ENCODE results near the gene SNCA. TPM values are rescaled to one million over a fixed set of nuclear protein-coding genes. Genes with fewer than 3 reads are reported as not detected.

SNCA gene
- polyA plus RNA-seq, 2 of the 4 experiments (the other 2 are of a cell fraction), result 0.13 to 0.37 TPM

GRCh38 chr4:89719536-89720090 lies 117.3 kb downstream of the SNCA start:
- 28% methylated on average over 7 of the region's 7 CpGs for WGBS (ENCODE audit: missing lambda C conversion rate)
- DNase-seq (ENCODE audit: low read depth in 1 of 2, low spot score in 1 of 2), result no peak
- POLR2A ChIA-PET, result no interaction called here
- CTCF ChIA-PET, result no interaction called here
- no peak for ATAC-seq
- Histone ChIP-seq H3K4me3 (no peak overlapping the region), H3K4me1 (no peaks in the 10 kb centered on the region), H3K9me3 (no peaks in the 10 kb centered on the region), H3K27ac (no peak overlapping the region), H3K4me2 (no peak overlapping the region)
- no peak for TF ChIP-seq ZC3H11A (IDR thresholded peaks at IDR 0.05)
- no peak for FAIRE-seq

- ChIA-PET CTCF (no interaction called here), POLR2A (no interaction called here)
- no peak for DNase-seq (ENCODE audit: low read depth in 1 of 2, low spot score in 1 of 2)
- TF ChIP-seq TP53 (CRISPR knock-in tag; IDR thresholded peaks at IDR 0.05), result no peak
- TF ChIP-seq MYC (IDR thresholded peaks at IDR 0.05; ENCODE audit: borderline replicate concordance, low read length), result no peak
- TF ChIP-seq SMC3 (IDR thresholded peaks at IDR 0.05), result no peak
- TF ChIP-seq RAD21 (conservative IDR thresholded peaks at IDR 0.05 in 1 of 2, IDR thresholded peaks at IDR 0.05 in 1 of 2), result no peak
- TF ChIP-seq KDM1A (IDR thresholded peaks at IDR 0.05; ENCODE audit: low read depth), result no peak
- no peak for TF ChIP-seq GATA3 (IDR thresholded peaks at IDR 0.05; ENCODE audit: borderline replicate concordance)
- TF ChIP-seq ZFP36 (IDR thresholded peaks at IDR 0.05; ENCODE audit: borderline replicate concordance, partially characterized antibody), result no peak
- H3K4me1 ChIP-seq, result no peaks in the 10 kb centered on the region
- no peak for ATAC-seq
- 39% methylated on average over 6 of the region's 6 CpGs for WGBS (ENCODE audit: missing lambda C conversion rate)
- FAIRE-seq, result no peak
- H3K9me3 ChIP-seq, result no peaks in the 10 kb centered on the region
- H3K27ac ChIP-seq, result no peak overlapping the region
- H3K4me3 ChIP-seq, result no peak overlapping the region
- H3K4me2 ChIP-seq, result no peak overlapping the region
Measured at GRCh38 chr4:89716893-89717292, 120.1 kb downstream of the SNCA start.

GRCh38 chr4:89715631-89716030 lies 121.3 kb downstream of the SNCA start:
- POLR2A ChIA-PET, result no interaction called here
- TF ChIP-seq USF2 (IDR thresholded peaks at IDR 0.05), result no peak
- TF ChIP-seq TFCP2L1 (CRISPR knock-in tag; IDR thresholded peaks at IDR 0.05), result no peak
- TF ChIP-seq EHMT2 (IDR thresholded peaks at IDR 0.05; ENCODE audit: low read depth), result no peak
- TF ChIP-seq BHLHE40 (IDR thresholded peaks at IDR 0.05; ENCODE audit: low read depth, low read length), result no peak
- no peak for TF ChIP-seq PBX3 (IDR thresholded peaks at IDR 0.05)
- no peak for TF ChIP-seq FOXS1 (CRISPR knock-in tag; IDR thresholded peaks at IDR 0.05)
- TF ChIP-seq BCL3 (IDR thresholded peaks at IDR 0.05), result no peak
- no peak for TF ChIP-seq HOXB5 (CRISPR knock-in tag; IDR thresholded peaks at IDR 0.05)
- no peak for TF ChIP-seq ELK1 (IDR thresholded peaks at IDR 0.05; ENCODE audit: low read depth, low read length)
- TF ChIP-seq RFX5 (IDR thresholded peaks at IDR 0.05), result no peak
- TF ChIP-seq CTCF (IDR thresholded peaks at IDR 0.05), result no peak
- TF ChIP-seq FOSB (CRISPR knock-in tag; IDR thresholded peaks at IDR 0.05), result no peak
- TF ChIP-seq HOXA7 (CRISPR knock-in tag; IDR thresholded peaks at IDR 0.05), result no peak
- TF ChIP-seq TP53 (CRISPR knock-in tag; IDR thresholded peaks at IDR 0.05), result no peak
- no peak for TF ChIP-seq EHF (CRISPR knock-in tag; IDR thresholded peaks at IDR 0.05)
- no peak for TF ChIP-seq ATOH8 (CRISPR knock-in tag; IDR thresholded peaks at IDR 0.05; ENCODE audit: low read depth)
- TF ChIP-seq HES2 (IDR thresholded peaks at IDR 0.05), result no peak

More at GRCh38 chr4:89715631-89716030, 121.3 kb downstream of the SNCA start:
- no peak overlapping the region for H3K27ac ChIP-seq
- ATAC-seq, result no peak
- 79% methylated on average over 1 of the region's 1 CpG for WGBS (ENCODE audit: missing lambda C conversion rate)
- H3K9me3 ChIP-seq, result no peaks in the 10 kb centered on the region
- H3K4me3 ChIP-seq, result no peak overlapping the region
- CTCF ChIA-PET, result no interaction called here
- no peak for FAIRE-seq
- H3K4me2 ChIP-seq, result no peak overlapping the region
- H3K4me1 ChIP-seq, result no peaks in the 10 kb centered on the region
- no peak for DNase-seq (ENCODE audit: low read depth in 1 of 2, low spot score in 1 of 2)
